Endothelial cell of umbilical vein (primary cell): ENCODE results near the gene C17orf100. TPM values are rescaled to one million over a fixed set of nuclear protein-coding genes. Genes with fewer than 3 reads are reported as not detected.

Source experiments
- BruUV-seq: library from RNA; stranded (reverse); fragments of 400-500 nt; replicated peaks from 2 replicates; lab custom pipeline; 2021; lab: Mats Ljungman, UMichigan
- CTCF ChIA-PET: fragments of 300-600, 350-600 bp; sonication (Branson Sonifier 250); formaldehyde crosslinking; loops from one replicate; lab custom pipeline; 2021; ENCODE audit warnings: antibody characterized with exemption, inconsistent platforms; lab: Charles Lee
- POLR2A ChIA-PET: fragments of 300-600, 350-600 bp; sonication (Branson Sonifier 250); formaldehyde crosslinking; loops from one replicate; lab custom pipeline; 2021; ENCODE audit warnings: antibody characterized with exemption, inconsistent platforms; lab: Charles Lee
- DNase-seq: peaks from one replicate; pipeline ENCODE4 v3.0.0-alpha.2; 2011; ENCODE audit warnings: low read depth, low spot score
- FAIRE-seq: peaks from 2 replicates; lab custom pipeline; 2011; peaks lifted over from hg19 to GRCh38; lab: Jason Lieb, UNC
- H2AFZ ChIP-seq: 2 replicates; pipeline ENCODE4 v1.6.0; 2012; ENCODE audit warnings: low read depth, low read length, control low read depth, inconsistent platforms
- H3K27ac ChIP-seq: 2 replicates; pipeline ENCODE4 v1.5.1; 2011; ENCODE audit warnings: low read depth, mild to moderate bottlenecking, control low read depth, low read length, moderate library complexity; ENCODE audit not compliant: insufficient read depth
- H3K27me3 ChIP-seq, 2 experiments: 2 replicates each; pipeline versions ENCODE4 v1.6.0 to v1.6.1; 2011; ENCODE audit warnings: low read length in 2 of 2, mixed read lengths in 1 of 2; ENCODE audit not compliant: control insufficient read depth in 2 of 2, insufficient read depth in 2 of 2
- H3K36me3 ChIP-seq, 2 experiments: 2 replicates in 1 of 2; 3 replicates in 1 of 2; pipeline ENCODE4 v1.5.1; 2011; ENCODE audit warnings: low read length in 2 of 2, mild to moderate bottlenecking in 1 of 2, moderate library complexity in 1 of 2; ENCODE audit not compliant: control insufficient read depth in 2 of 2, insufficient read depth in 2 of 2; ENCODE audit errors: extremely low read depth in 1 of 2
- H3K4me1 ChIP-seq: 3 replicates; pipeline ENCODE4 v1.5.1; 2011; ENCODE audit warnings: mild to moderate bottlenecking, low read length; ENCODE audit not compliant: control insufficient read depth, insufficient read depth; ENCODE audit errors: extremely low read depth
- H3K4me2 ChIP-seq: 2 replicates; pipeline ENCODE4 v1.6.1; 2011; ENCODE audit warnings: low read length, control low read depth, mixed read lengths; ENCODE audit not compliant: insufficient read depth
- H3K4me3 ChIP-seq, 3 experiments: fragments of 200-600 bp in 1 of 3; sonication (generic), shearing (Covaris generic) in 1 of 3; replicated peaks in 1 of 3; 2 replicates each; pipeline ENCODE4 v1.5.1; 2011 to 2016; ENCODE audit warnings: control low read depth in 3 of 3, low read length in 3 of 3, mild to moderate bottlenecking in 2 of 3, inconsistent platforms in 1 of 3, low read depth in 1 of 3, moderate library complexity in 1 of 3; ENCODE audit not compliant: insufficient read depth in 1 of 3
- H3K79me2 ChIP-seq: 2 replicates; pipeline ENCODE4 v1.6.0; 2012; ENCODE audit warnings: low read length, inconsistent platforms; ENCODE audit not compliant: control insufficient read depth, insufficient read depth
- H3K9ac ChIP-seq: replicated peaks from 2 replicates; pipeline ENCODE3; 2011; ENCODE audit warnings: low read length, control low read depth; ENCODE audit not compliant: insufficient read depth; ENCODE audit errors: extremely low read depth
- H3K9me1 ChIP-seq: replicated peaks from 3 replicates; pipeline ENCODE4 v1.6.0; 2011; ENCODE audit warnings: mild to moderate bottlenecking, low read length; ENCODE audit not compliant: control insufficient read depth, insufficient read depth; ENCODE audit errors: extremely low read depth
- H3K9me3 ChIP-seq: replicated peaks from 2 replicates; pipeline ENCODE4 v1.5.1; 2012; ENCODE audit warnings: low read length, inconsistent platforms; ENCODE audit not compliant: control insufficient read depth, insufficient read depth
- H4K20me1 ChIP-seq: replicated peaks from 2 replicates; pipeline ENCODE3; 2011; ENCODE audit warnings: mild to moderate bottlenecking, low read length; ENCODE audit not compliant: control insufficient read depth, insufficient read depth; ENCODE audit errors: extremely low read depth
- CTCF ChIP-seq, 2 donors: IDR thresholded peaks; 1 replicate in 1 of 2; 2 replicates in 1 of 2; pipeline ENCODE4 v1.5.1; 2011; ENCODE audit warnings: low read length in 2 of 2, mild to moderate bottlenecking in 2 of 2, moderate library complexity in 2 of 2, control low read depth in 1 of 2, inconsistent platforms in 1 of 2, low read depth in 1 of 2; ENCODE audit not compliant: insufficient read depth in 1 of 2; ENCODE audit errors: extremely low read depth in 1 of 2
- EZH2 ChIP-seq: IDR thresholded peaks from 2 replicates; pipeline ENCODE4 v1.6.1; 2012; ENCODE audit warnings: borderline replicate concordance, low read depth, mild to moderate bottlenecking, moderate library complexity, low read length, inconsistent platforms; ENCODE audit not compliant: severe bottlenecking
- FOS ChIP-seq: IDR thresholded peaks from 2 replicates; pipeline ENCODE4 v1.6.1; 2011; ENCODE audit warnings: mild to moderate bottlenecking, low read length, moderate library complexity, borderline replicate concordance; ENCODE audit not compliant: insufficient read depth
- GATA2 ChIP-seq: IDR thresholded peaks from 2 replicates; pipeline ENCODE4 v1.7.0; 2011; ENCODE audit warnings: low read depth, mild to moderate bottlenecking, moderate library complexity, mixed read lengths, low read length; ENCODE audit not compliant: insufficient read length, insufficient read depth
- JUN ChIP-seq: IDR thresholded peaks from 2 replicates; pipeline ENCODE4 v1.6.1; 2011; ENCODE audit warnings: borderline replicate concordance, low read depth; ENCODE audit not compliant: insufficient read length, insufficient read depth
- MAX ChIP-seq: IDR thresholded peaks from 2 replicates; pipeline ENCODE4 v1.6.1; 2011; ENCODE audit not compliant: insufficient read depth, insufficient read length
- MYC ChIP-seq: IDR thresholded peaks from one replicate; pipeline ENCODE4 v1.6.1; 2011; ENCODE audit warnings: mild to moderate bottlenecking, low read depth, low read length
- POLR2A ChIP-seq: IDR thresholded peaks from 2 replicates; pipeline ENCODE4 v1.6.1; 2012; ENCODE audit warnings: low read depth, mild to moderate bottlenecking, control low read depth, low read length
- POLR2AphosphoS5 ChIP-seq: IDR thresholded peaks from 2 replicates; pipeline ENCODE4 v1.6.1; 2012; ENCODE audit warnings: low read depth, mild to moderate bottlenecking, control low read depth, low read length, moderate library complexity; ENCODE audit not compliant: insufficient read depth
- dilution Hi-C: fragments of 300-500 bp; cut with MboI; formaldehyde crosslinking; loops from one replicate; pipeline ENCODE4 v1.15.0; 2019; ENCODE audit warnings: low sequenced_read_pairs; ENCODE audit not compliant: extremely low pct_ligation_motif_present
- intact Hi-C: fragments of 100-400 bp; cut with micrococcal nuclease; formaldehyde crosslinking; loops from one replicate; pipeline ENCODE4 v1.10.0; 2022
- polyA plus RNA-seq, 4 experiments: library from polyadenylated mRNA; depleted of rRNA in 3 of 4; stranded (reverse) in 3 of 4; unstranded in 1 of 4; fragments of >200 nt; gene quantifications; 2 replicates each; pipeline versions ENCODE4 v1.2.1 to v1.2.3, GENCODE V29; 2011 to 2012; ENCODE audit warnings: missing spikeins in 1 of 4
- total RNA-seq: library from RNA; stranded (reverse); gene quantifications from 2 replicates; pipeline ENCODE4 v1.2.3, GENCODE V29; 2021

The C17orf100 gene
- total and polyA plus RNA-seq, 2 donors (not counting 3 experiments of a cell fraction or from before 2014, with no cell fraction given): 0.99 to 1.4 TPM

- BruUV-seq: no TSS peak
- POLR2A ChIA-PET: no interaction called here
These were observed 14.7 kb upstream of the C17orf100 start for GRCh38 chr17:6636616-6637457.

More at GRCh38 chr17:6636616-6637457, 14.7 kb upstream of the C17orf100 start:
- Histone ChIP-seq H2AFZ (no peak overlapping the region), H3K4me1 (peaks cover 13% of the 10 kb centered on the region), H3K9me3 (no peaks in the 10 kb centered on the region), H3K9ac (no peak overlapping the region), H4K20me1 (no peaks in the 10 kb centered on the region), H3K79me2 (peaks cover 27% of the 10 kb centered on the region), H3K4me3 (no peak overlapping the region), H3K27ac (no peak overlapping the region), H3K9me1 (no peaks in the 10 kb centered on the region), H3K4me2 (no peak overlapping the region), H3K27me3 (no peaks in the 10 kb centered on the region), H3K36me3 (peaks cover 0 to 6% of the 10 kb centered on the region in 2 experiments)
- CTCF ChIA-PET: no interaction called here
- dilution Hi-C loops (no loop called here), intact Hi-C loops (no loop called here)
- TF ChIP-seq POLR2AphosphoS5 (no peak), MAX (no peak), EZH2 (no peak), POLR2A (no peak), FOS (no peak), JUN (no peak), GATA2 (no peak), CTCF (IDR thresholded peaks at IDR 0.05; ENCODE audit: extremely low read depth in 1 of 2, insufficient read depth in 1 of 2, low read depth in 1 of 2, low read length in 2 of 2) (no peak), MYC (no peak)
- FAIRE-seq (no peak), DNase-seq (no peak)
